HepG2 (cell line): ENCODE results near the gene GFOD1. TPM values are rescaled to one million over a fixed set of nuclear protein-coding genes. Genes with fewer than 3 reads are reported as not detected.

Source experiments
- BORCS8-MEF2B ChIP-seq: sonication (generic); formaldehyde crosslinking; IDR thresholded peaks from 2 replicates; pipeline ENCODE4 v1.8.0; 2022; ENCODE audit warnings: mild to moderate bottlenecking, missing genetic modification reagents
- CSRNP1 ChIP-seq: sonication (generic); formaldehyde crosslinking; IDR thresholded peaks from 2 replicates; pipeline ENCODE4 v1.8.1; 2023; ENCODE audit warnings: mild to moderate bottlenecking, missing genetic modification reagents
- GRHL1 ChIP-seq: sonication (generic); formaldehyde crosslinking; conservative IDR thresholded peaks from 2 replicates; pipeline ENCODE4 v1.8.0; 2022; ENCODE audit warnings: missing genetic modification reagents
- JUN ChIP-seq: sonication (generic); formaldehyde crosslinking; IDR thresholded peaks from 2 replicates; pipeline ENCODE4 v1.4.0; 2020; ENCODE audit warnings: mild to moderate bottlenecking, missing genetic modification reagents
- KAT2B ChIP-seq: fragments of 150-350 bp; IDR thresholded peaks from 2 replicates; pipeline ENCODE4 v1.6.1; 2014; ENCODE audit warnings: low read depth, low read length, borderline replicate concordance
- NCOA2 ChIP-seq: sonication (generic); formaldehyde crosslinking; IDR thresholded peaks from 2 replicates; pipeline ENCODE4 v1.8.0; 2022; ENCODE audit warnings: inconsistent platforms
- PBX2 ChIP-seq: IDR thresholded peaks from 2 replicates; pipeline ENCODE4 v1.6.1; 2016; ENCODE audit warnings: control low read depth
- RFXANK ChIP-seq: IDR thresholded peaks from 2 replicates; pipeline ENCODE4 v1.6.1; 2016
- RNF219 ChIP-seq: sonication (generic); formaldehyde crosslinking; IDR thresholded peaks from 2 replicates; pipeline ENCODE4 v1.5.0; 2020; ENCODE audit warnings: mild to moderate bottlenecking, missing genetic modification reagents
- RXRB ChIP-seq: IDR thresholded peaks from 2 replicates; pipeline ENCODE4 v1.6.1; 2016; ENCODE audit warnings: borderline replicate concordance, missing genetic modification reagents, missing compliant biosample characterization
- TBX2 ChIP-seq: sonication (generic); formaldehyde crosslinking; IDR thresholded peaks from 2 replicates; pipeline ENCODE4 v1.5.0; 2020; ENCODE audit warnings: missing genetic modification reagents, mild to moderate bottlenecking, borderline replicate concordance
- TFDP1 ChIP-seq: IDR thresholded peaks from 2 replicates; pipeline ENCODE4 v1.6.1; 2016; ENCODE audit warnings: missing compliant biosample characterization, missing genetic modification reagents, borderline replicate concordance
- ZFP91 ChIP-seq: sonication (generic); formaldehyde crosslinking; IDR thresholded peaks from 2 replicates; pipeline ENCODE4 v1.9.0; 2022; ENCODE audit warnings: missing genetic modification reagents, mild to moderate bottlenecking, borderline replicate concordance
- ZMYM3 ChIP-seq: sonication (generic); formaldehyde crosslinking; IDR thresholded peaks from 2 replicates; pipeline ENCODE4 v1.5.1; 2020; ENCODE audit warnings: mild to moderate bottlenecking, missing genetic modification reagents
- ZNF282 ChIP-seq: fragments of 450-650 bp; IDR thresholded peaks from 2 replicates; pipeline ENCODE4 v1.6.1; 2018; ENCODE audit not compliant: partially characterized antibody
- ZNF432 ChIP-seq: sonication (generic); formaldehyde crosslinking; IDR thresholded peaks from 2 replicates; pipeline ENCODE4 v1.5.0; 2020; ENCODE audit warnings: missing genetic modification reagents, mild to moderate bottlenecking, borderline replicate concordance
- ZNF460 ChIP-seq: sonication (generic); formaldehyde crosslinking; IDR thresholded peaks from 2 replicates; pipeline ENCODE4 v1.5.1; 2020; ENCODE audit warnings: missing genetic modification reagents, mild to moderate bottlenecking, borderline replicate concordance
- ZNF674 ChIP-seq: sonication (generic); formaldehyde crosslinking; IDR thresholded peaks from 2 replicates; pipeline ENCODE4 v1.5.0; 2020; ENCODE audit warnings: low read depth, mild to moderate bottlenecking, missing genetic modification reagents
- ZSCAN20 ChIP-seq: sonication (generic); formaldehyde crosslinking; IDR thresholded peaks from 2 replicates; pipeline ENCODE4 v1.4.0; 2020; ENCODE audit warnings: missing genetic modification reagents, mild to moderate bottlenecking, borderline replicate concordance
- polyA plus RNA-seq, 8 experiments: library from polyadenylated mRNA; depleted of rRNA in 3 of 8; stranded (reverse) in 7 of 8; unstranded in 1 of 8; fragments of >200 nt; fragmentation: Illumina TruSeq in 4 of 8; extraction: Trizol in 4 of 8; gene quantifications; 2 replicates each; pipeline versions ENCODE4 v1.2.1 to v1.2.3, GENCODE V29; 2011 to 2016; ENCODE audit warnings: low read depth in 4 of 8, missing spikeins in 1 of 8, mixed read lengths in 1 of 8; ENCODE audit not compliant: insufficient read depth in 1 of 8
- total RNA-seq, 5 experiments: library from RNA; depleted of rRNA; stranded (reverse); fragments of >200 nt; fragmentation: Illumina TruSeq; extraction: Trizol; gene quantifications; 2 replicates each; pipeline ENCODE4 v1.2.3, GENCODE V29; 2016; ENCODE audit warnings: low read depth in 1 of 5

Gene GFOD1
- total and polyA plus RNA-seq, 2 of the 13 experiments (the other 11 are each of a cell fraction or from before 2014, with no cell fraction given): 1.9 to 6.4 TPM

- no peak for TF ChIP-seq RNF219 (CRISPR knock-in tag)
- TF ChIP-seq NCOA2 (CRISPR knock-in tag): no peak; the same call in 1 of the 2 replicates
- TF ChIP-seq RFXANK: no peak
- no peak for TF ChIP-seq KAT2B
- TF ChIP-seq ZNF432 (CRISPR knock-in tag): no peak
- no peak for TF ChIP-seq CSRNP1 (CRISPR knock-in tag)
- TF ChIP-seq TBX2 (CRISPR knock-in tag): peak; percentile 72
- no peak for TF ChIP-seq ZMYM3 (CRISPR knock-in tag)
- TF ChIP-seq ZSCAN20 (CRISPR knock-in tag): no peak
- TF ChIP-seq GRHL1 (CRISPR knock-in tag): no peak
- TF ChIP-seq ZNF460 (CRISPR knock-in tag): no peak
- TF ChIP-seq PBX2 (CRISPR knock-in tag): no peak
- TF ChIP-seq ZNF282: no peak
- TF ChIP-seq TFDP1 (CRISPR knock-in tag): peak; percentile 57; the same call in 1 of the 2 replicates
- TF ChIP-seq ZNF674: 0 out of 2 replicates have a peak, but pooled peaks have one; percentile 2
- peak; percentile 91; the same call in 1 of the 2 replicates for TF ChIP-seq ZFP91
- TF ChIP-seq JUN (CRISPR knock-in tag): no peak
- peak; percentile 87 for TF ChIP-seq BORCS8-MEF2B (CRISPR knock-in tag)
- TF ChIP-seq RXRB (CRISPR knock-in tag): peak; percentile 40; the same call in 1 of the 2 replicates
Measured at GRCh38 chr6:13328076-13328874, 159.1 kb downstream of the GFOD1 start, which contains the start of gene TBC1D7 (continued).
